Measurements from ENCODE around the gene IL5.

GRCh38 chr5:132500244-132500930, 42.9 kb downstream of the IL5 start:
- TF ChIP-seq CTCF (conservative IDR thresholded peaks at IDR 0.05 in 1 of 2, IDR thresholded peaks at IDR 0.05 in 1 of 2; ENCODE audit: low read depth in 1 of 2, low read length in 2 of 2) (no peak), EZH2 (IDR thresholded peaks at IDR 0.05; ENCODE audit: low read length, missing control alignments) (no peak)

Measured in fibroblast of lung (primary cell).